Activated CD8-positive, alpha-beta T cell treated with anti-CD3 and anti-CD28 coated beads for 36 hours (primary cell): ENCODE measurements around the gene MRPS22. TPM values are rescaled to one million over a fixed set of nuclear protein-coding genes. Genes with fewer than 3 reads are reported as not detected.

Experiments used
- ATAC-seq: fragments of 200-7000 bp; cut with Tn5 transposase; one replicate; pipeline ENCODE4 v1.10.0; 2021; ENCODE audit warnings: mild to moderate bottlenecking, moderate library complexity
- CTCF ChIA-PET: fragments of 350-600 bp; sonication (Branson Sonifier 250); formaldehyde crosslinking; loops from one replicate; lab custom pipeline; 2021; ENCODE audit warnings: antibody characterized with exemption; lab: Charles Lee
- POLR2A ChIA-PET: fragments of 350-600 bp; sonication (Branson Sonifier 250); formaldehyde crosslinking; loops from one replicate; lab custom pipeline; 2021; ENCODE audit warnings: antibody characterized with exemption; lab: Charles Lee
- DNase-seq: peaks from one replicate; pipeline ENCODE4 v3.0.0-alpha.2; 2020
- H3K27ac Mint-ChIP-seq: one replicate; pipeline ENCODE4 v1.8.0; 2021; ENCODE audit warnings: mild to moderate bottlenecking, mixed read lengths
- H3K27me3 Mint-ChIP-seq: one replicate; pipeline ENCODE4 v1.8.0; 2021; ENCODE audit warnings: mixed read lengths
- H3K36me3 Mint-ChIP-seq: one replicate; pipeline ENCODE4 v1.8.0; 2021; ENCODE audit warnings: low read depth, mixed read lengths
- H3K4me1 Mint-ChIP-seq: one replicate; pipeline ENCODE4 v1.8.0; 2021; ENCODE audit warnings: low read depth, mixed read lengths
- H3K4me3 Mint-ChIP-seq: one replicate; pipeline ENCODE4 v1.8.0; 2021; ENCODE audit warnings: mild to moderate bottlenecking, moderate library complexity, mixed read lengths
- H3K9me3 Mint-ChIP-seq: one replicate; pipeline ENCODE4 v1.8.0; 2021; ENCODE audit warnings: mixed read lengths
- CTCF ChIP-seq: fragments of 200-600 bp; IDR thresholded peaks from one replicate; pipeline ENCODE4 v1.8.0; 2022; ENCODE audit warnings: antibody characterized with exemption, mild to moderate bottlenecking
- intact Hi-C: fragments of 100-400 bp; cut with micrococcal nuclease; formaldehyde crosslinking; loops from one replicate; pipeline ENCODE4 v1.10.0; 2022
- total RNA-seq, 2 experiments: library from RNA; stranded (reverse); gene quantifications; one replicate each; pipeline ENCODE4 v1.2.3, GENCODE V29; 2021

The MRPS22 gene
- total RNA-seq, 2 experiments from 2014 or later, result 67.4 to 68.9 TPM

DNA sequence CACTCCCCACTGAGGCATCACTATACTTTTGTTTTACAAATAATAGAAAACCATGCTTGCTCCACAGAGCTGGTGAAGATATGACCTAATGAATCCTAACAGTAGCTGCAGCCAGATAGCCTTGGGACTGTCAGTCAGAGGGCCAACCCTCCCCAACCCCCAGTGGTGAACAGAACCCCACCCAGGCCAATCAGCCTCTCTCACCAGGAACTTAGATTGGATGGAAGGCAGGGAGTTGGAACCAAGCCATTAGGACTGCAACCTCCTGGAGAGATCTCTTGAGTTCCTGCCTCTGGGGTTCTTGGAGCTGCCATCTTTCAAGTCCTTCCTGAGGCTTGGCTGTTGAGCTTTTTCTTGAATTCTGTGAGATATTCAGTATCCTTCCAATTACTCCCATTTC, 3.0 kb upstream of the MRPS22 start:
- intact Hi-C loops, result no loop called here

GRCh38 chr3:139342054-139342453, 1.8 kb upstream of the MRPS22 start:
- H3K36me3 Mint-ChIP-seq, result no peaks in the 10 kb centered on the region
- H3K4me1 Mint-ChIP-seq, result peaks cover 18% of the 10 kb centered on the region
- CTCF ChIA-PET, result interaction anchor here (0.6 to 3.3 kb wide), 3 partner anchors 9 to 426 kb away, joined by 3 to 21 read pairs (median 3); no protein-coding TSS in a partner anchor
- DNase-seq, result no peak
- no peaks in the 10 kb centered on the region for H3K9me3 Mint-ChIP-seq
- no peak overlapping the region for H3K4me3 Mint-ChIP-seq
- POLR2A ChIA-PET, result no interaction called here
- no peak overlapping the region for H3K27ac Mint-ChIP-seq
- ATAC-seq, result no peak
- H3K27me3 Mint-ChIP-seq, result peaks cover 11% of the 10 kb centered on the region
- no peak for TF ChIP-seq CTCF
- intact Hi-C loops, result no loop called here

More for the DNA sequence above, 3.0 kb upstream of the MRPS22 start:
- Mint-ChIP-seq H3K36me3 (no peaks in the 10 kb centered on the region), H3K27me3 (peaks cover 11% of the 10 kb centered on the region), H3K9me3 (no peaks in the 10 kb centered on the region), H3K4me3 (no peak overlapping the region), H3K27ac (no peak overlapping the region), H3K4me1 (peaks cover 18% of the 10 kb centered on the region)
- no peak for TF ChIP-seq CTCF
- no peak for ATAC-seq
- POLR2A ChIA-PET, result interaction anchor here (0.6 to 1.2 kb wide), 2 partner anchors 13 to 450 kb away, joined by 3 read pairs; no protein-coding TSS in a partner anchor
- CTCF ChIA-PET, result interaction anchor here (3.3 kb wide), 1 partner anchor 11 kb away, joined by 21 read pairs; no protein-coding TSS in a partner anchor
- DNase-seq, result no peak

GRCh38 chr3:139346771-139347170, 3.0 kb downstream of the MRPS22 start:
- no peak for DNase-seq
- Mint-ChIP-seq H3K36me3 (peaks cover 27% of the 10 kb centered on the region), H3K4me1 (peaks cover 12% of the 10 kb centered on the region), H3K9me3 (no peaks in the 10 kb centered on the region), H3K4me3 (no peak overlapping the region), H3K27me3 (no peaks in the 10 kb centered on the region), H3K27ac (no peak overlapping the region)
- intact Hi-C loops, result no loop called here
- ChIA-PET POLR2A (interaction anchor here (0.7 to 1.0 kb wide), 2 partner anchors 10 to 36 kb away, joined by 3 to 5 read pairs; no protein-coding TSS in a partner anchor), CTCF (interaction anchor here (3.1 kb wide), 1 partner anchor 17 kb away, joined by 14 read pairs; no protein-coding TSS in a partner anchor)
- TF ChIP-seq CTCF, result no peak
- ATAC-seq, result no peak

- intact Hi-C loops, result no loop called here
- H3K27ac Mint-ChIP-seq, result no peak overlapping the region
Measured at GRCh38 chr3:139353920-139354556, 10.2 kb downstream of the MRPS22 start.

More at GRCh38 chr3:139353920-139354556, 10.2 kb downstream of the MRPS22 start:
- POLR2A ChIA-PET, result interaction anchor here (0.7 to 3.5 kb wide), 3 partner anchors 9 to 477 kb away, joined by 3 to 16 read pairs (median 4); partner anchors contain the start of gene MRPS22
- H3K4me1 Mint-ChIP-seq, result peaks cover 46% of the 10 kb centered on the region
- no peak for DNase-seq
- CTCF ChIA-PET, result interaction anchor here (1.1 to 2.1 kb wide), 6 partner anchors 9 to 242 kb away, joined by 3 to 13 read pairs (median 6); partner anchors contain the start of gene MRPS22
- H3K9me3 Mint-ChIP-seq, result no peaks in the 10 kb centered on the region
- peak; percentile 37 for TF ChIP-seq CTCF
- H3K36me3 Mint-ChIP-seq, result peaks cover 74% of the 10 kb centered on the region
- no peak overlapping the region for H3K4me3 Mint-ChIP-seq
- ATAC-seq, result no peak
- H3K27me3 Mint-ChIP-seq, result no peaks in the 10 kb centered on the region
